ENCODE data around the gene MED16.

MED16 gene

DNA sequence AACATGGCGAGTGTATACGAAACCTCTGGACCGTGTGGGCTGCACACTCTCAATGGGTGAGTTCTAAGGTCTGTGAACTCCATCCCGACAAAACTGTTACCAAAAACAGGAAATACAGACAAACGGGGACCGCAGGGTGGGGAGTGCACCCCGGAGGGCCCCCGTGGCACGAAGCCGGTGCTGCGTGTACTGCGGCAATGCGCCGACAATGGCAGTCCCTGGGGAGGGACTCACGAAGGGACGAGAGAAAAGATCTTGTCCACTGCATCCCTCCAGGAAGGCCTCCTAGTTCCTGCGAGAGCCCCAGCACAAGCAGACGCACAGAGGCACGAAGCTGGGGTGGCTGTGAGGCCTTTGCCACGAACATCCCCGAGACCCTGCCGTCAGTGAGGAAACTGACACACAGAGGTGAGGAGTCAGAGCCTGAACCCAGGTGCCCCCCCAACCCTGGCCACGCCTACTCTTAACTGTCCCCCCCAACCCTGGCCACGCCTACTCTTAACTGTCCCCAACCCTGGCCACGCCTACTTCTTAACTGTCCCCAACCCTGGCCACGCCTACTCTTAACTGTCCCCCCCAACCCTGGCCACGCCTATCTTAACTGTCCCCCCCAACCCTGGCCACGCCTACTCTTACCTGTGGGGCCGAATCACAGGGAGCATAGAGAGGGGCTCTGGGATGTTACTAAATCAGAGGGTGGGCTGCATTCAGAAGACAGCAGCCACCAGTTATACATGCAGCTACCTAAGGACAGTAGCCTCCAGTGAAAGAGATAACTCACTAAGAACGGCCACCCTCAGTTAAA, 4.2 kb downstream of the MED16 start:
- no peak overlapping the region for H3K4me3 ChIP-seq (ENCODE audit: low read depth, low read length)
- TF ChIP-seq CTCF (IDR thresholded peaks at IDR 0.05; ENCODE audit: low read depth, low read length) = no peak
- in situ Hi-C loops (cut with HindIII; ENCODE audit: low sequenced_read_pairs) = no loop called here
- DNase-seq (ENCODE audit: low read depth, low spot score) = no peak

GRCh38 chr19:887599-887998, 5.4 kb downstream of the MED16 start:
- in situ Hi-C loops (cut with HindIII; ENCODE audit: low sequenced_read_pairs) = no loop called here
- H3K4me3 ChIP-seq (ENCODE audit: low read depth, low read length) = no peak overlapping the region
- DNase-seq (ENCODE audit: low read depth, low spot score) = no peak
- no peak for TF ChIP-seq CTCF (IDR thresholded peaks at IDR 0.05; ENCODE audit: low read depth, low read length)

GRCh38 chr19:887072-887471, 5.9 kb downstream of the MED16 start:
- DNase-seq (ENCODE audit: low read depth, low spot score) = peak; percentile 80
- no peak overlapping the region for H3K4me3 ChIP-seq (ENCODE audit: low read depth, low read length)
- in situ Hi-C loops (cut with HindIII; ENCODE audit: low sequenced_read_pairs) = no loop called here
- no peak for TF ChIP-seq CTCF (IDR thresholded peaks at IDR 0.05; ENCODE audit: low read depth, low read length)

GRCh38 chr19:885536-886224, 7.3 kb downstream of the MED16 start:
- H3K4me3 ChIP-seq (ENCODE audit: low read depth, low read length) = no peak overlapping the region
- DNase-seq (ENCODE audit: low read depth, low spot score) = no peak
- TF ChIP-seq CTCF (IDR thresholded peaks at IDR 0.05; ENCODE audit: low read depth, low read length) = no peak
- in situ Hi-C loops (cut with HindIII; ENCODE audit: low sequenced_read_pairs) = no loop called here

DNA sequence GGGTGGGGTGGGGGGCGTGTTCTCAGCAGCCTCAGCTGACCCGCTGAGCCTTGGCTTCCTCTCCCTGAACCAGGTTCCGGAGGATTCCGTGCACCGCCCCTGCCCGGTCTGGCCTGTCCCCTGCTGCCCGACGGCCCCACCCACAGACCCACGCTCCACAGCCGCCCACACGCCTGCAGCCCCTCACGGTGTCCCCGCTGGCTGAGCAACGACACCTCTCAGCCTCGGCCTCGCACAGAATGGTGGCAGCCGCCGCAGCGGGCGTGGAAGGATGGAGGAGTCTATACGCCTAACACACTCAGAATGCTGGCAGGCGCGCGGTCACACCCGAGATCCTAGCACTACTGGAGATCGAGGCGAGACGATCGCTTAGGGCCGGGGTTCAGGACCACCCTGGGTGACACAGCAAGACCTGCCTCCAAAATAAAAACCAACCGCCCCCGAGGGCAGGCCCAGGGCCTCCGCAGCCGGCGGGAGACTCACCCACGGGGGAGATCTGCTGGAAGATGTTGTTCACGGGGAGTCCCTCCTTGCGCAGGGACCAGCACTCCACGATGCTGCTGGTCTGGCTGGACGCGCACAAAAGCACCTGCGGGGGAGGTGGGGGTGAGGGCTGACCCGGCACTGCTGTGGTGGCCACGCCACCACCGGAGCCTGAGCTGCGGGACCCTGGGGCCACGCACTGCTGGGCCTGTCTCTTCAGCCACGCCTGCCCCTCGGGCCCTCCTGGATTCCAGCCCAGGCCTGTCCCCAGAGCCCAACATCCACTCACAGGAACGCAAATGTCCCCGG, 8.4 kb downstream of the MED16 start:
- in situ Hi-C loops (cut with HindIII; ENCODE audit: low sequenced_read_pairs) = no loop called here
- no peak for TF ChIP-seq CTCF (IDR thresholded peaks at IDR 0.05; ENCODE audit: low read depth, low read length)
- H3K4me3 ChIP-seq (ENCODE audit: low read depth, low read length) = no peak overlapping the region
- no peak for DNase-seq (ENCODE audit: low read depth, low spot score)

DNA sequence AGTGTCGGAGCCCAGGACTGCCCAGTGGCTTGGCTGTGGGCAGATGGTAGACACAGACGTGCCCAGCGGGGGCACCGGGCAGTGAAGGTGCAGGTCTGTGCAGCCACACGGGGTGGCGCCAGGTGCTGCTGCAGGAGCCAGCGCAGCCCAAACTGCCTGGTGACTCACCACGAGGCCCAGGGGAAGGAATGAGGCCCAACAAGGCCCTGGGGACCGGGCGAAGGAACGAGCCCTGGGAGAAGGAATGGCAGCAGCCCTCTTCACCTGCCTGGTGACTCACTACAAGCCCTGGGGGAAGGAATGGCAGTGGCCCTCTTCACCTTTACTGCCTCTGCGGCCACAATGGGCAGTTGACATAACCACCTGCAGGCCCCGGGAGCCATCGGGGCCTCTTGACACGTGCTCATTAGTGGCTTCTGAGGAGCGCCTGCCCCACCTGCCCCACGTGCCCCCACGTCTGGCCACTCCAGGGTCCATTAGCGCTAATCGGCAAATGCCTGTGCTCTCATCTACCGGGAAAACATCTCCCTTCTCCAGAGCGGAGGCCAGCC, 9.3 kb downstream of the MED16 start:
- in situ Hi-C loops (cut with HindIII; ENCODE audit: low sequenced_read_pairs) = no loop called here
- H3K4me3 ChIP-seq (ENCODE audit: low read depth, low read length) = no peak overlapping the region
- DNase-seq (ENCODE audit: low read depth, low spot score) = no peak
- TF ChIP-seq CTCF (IDR thresholded peaks at IDR 0.05; ENCODE audit: low read depth, low read length) = no peak
